Spleen (tissue), 7 donors: ENCODE results near the gene TBC1D22B.

Experiments
- POLR2AphosphoS5 ChIP-seq, 3 donors: sonication (generic); formaldehyde crosslinking; IDR thresholded peaks; one replicate each; pipeline ENCODE4 v1.5.1; 2017; ENCODE audit warnings: antibody characterized with exemption in 3 of 3
- TF ChIP-seq, protein P1 (sequence below), 11 experiments: fragments of 200-600 bp in 7 of 11; fragments of 450-650 bp in 4 of 11; sonication (generic) in 4 of 11; IDR thresholded peaks in 8 of 11; conservative IDR thresholded peaks in 3 of 11; 1 replicate in 7 of 11; 2 replicates in 4 of 11; pipeline versions ENCODE4 v1.4.0 to v1.8.0; 2016 to 2021; ENCODE audit warnings: antibody characterized with exemption in 11 of 11, inconsistent platforms in 4 of 11, mild to moderate bottlenecking in 1 of 11
- donor health status: DM: no; HTN: no; CAD: no; lungs with moderate emphysema.
- donor health status: DM: no; HTN: no; CAD: no.
- donor health status: DM: no; HTN: no; CAD: no.

DNA sequence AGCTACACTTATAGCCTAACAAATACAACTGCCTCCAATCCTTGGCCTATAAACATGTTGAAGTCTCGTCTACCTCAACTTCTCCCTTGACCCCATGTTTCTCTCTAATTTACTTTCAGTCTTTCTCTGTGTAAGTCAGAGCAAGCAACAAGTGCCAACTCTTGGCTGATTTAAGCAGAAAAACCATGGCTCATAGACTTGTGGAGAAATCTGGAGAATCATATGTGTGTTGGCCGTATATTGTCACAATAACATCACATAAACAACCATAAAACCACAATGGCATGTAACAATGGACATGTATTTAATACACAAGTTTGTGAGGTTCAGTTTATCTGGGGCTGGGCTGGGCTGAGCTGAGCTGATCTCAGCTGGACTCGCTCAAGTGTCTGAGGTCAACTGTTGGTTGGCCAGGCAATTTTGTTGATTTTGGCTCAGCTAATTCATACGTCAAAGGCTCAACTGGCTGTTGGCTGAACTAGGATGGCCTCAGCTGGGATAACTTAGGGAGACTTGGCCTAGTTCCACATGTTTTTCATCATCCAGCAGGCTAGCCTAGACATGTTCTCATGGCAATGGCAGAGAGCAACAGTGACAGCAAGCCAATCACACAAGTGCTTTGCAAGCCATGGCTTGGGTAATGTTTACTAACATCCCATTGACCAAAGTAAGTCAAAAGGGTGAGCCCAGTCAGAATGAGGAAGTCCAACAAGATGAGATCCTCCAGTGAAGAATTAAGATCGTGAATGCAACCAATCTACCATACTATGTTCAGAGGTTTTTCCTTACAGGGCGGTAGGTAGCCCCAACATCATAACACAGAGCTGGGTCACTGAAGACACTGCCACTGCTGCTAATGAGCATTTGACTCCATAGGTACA, 12.9 kb upstream of the TBC1D22B start:
- TF ChIP-seq, protein P1, sequence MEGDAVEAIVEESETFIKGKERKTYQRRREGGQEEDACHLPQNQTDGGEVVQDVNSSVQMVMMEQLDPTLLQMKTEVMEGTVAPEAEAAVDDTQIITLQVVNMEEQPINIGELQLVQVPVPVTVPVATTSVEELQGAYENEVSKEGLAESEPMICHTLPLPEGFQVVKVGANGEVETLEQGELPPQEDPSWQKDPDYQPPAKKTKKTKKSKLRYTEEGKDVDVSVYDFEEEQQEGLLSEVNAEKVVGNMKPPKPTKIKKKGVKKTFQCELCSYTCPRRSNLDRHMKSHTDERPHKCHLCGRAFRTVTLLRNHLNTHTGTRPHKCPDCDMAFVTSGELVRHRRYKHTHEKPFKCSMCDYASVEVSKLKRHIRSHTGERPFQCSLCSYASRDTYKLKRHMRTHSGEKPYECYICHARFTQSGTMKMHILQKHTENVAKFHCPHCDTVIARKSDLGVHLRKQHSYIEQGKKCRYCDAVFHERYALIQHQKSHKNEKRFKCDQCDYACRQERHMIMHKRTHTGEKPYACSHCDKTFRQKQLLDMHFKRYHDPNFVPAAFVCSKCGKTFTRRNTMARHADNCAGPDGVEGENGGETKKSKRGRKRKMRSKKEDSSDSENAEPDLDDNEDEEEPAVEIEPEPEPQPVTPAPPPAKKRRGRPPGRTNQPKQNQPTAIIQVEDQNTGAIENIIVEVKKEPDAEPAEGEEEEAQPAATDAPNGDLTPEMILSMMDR (IDR thresholded peaks at IDR 0.05 in 8 of 11, conservative IDR thresholded peaks at IDR 0.05 in 3 of 11): no peak
- peak in 2 of 3 donors; percentile 40 to 83 for TF ChIP-seq POLR2AphosphoS5 (IDR thresholded peaks at IDR 0.05)
